Panc1 (cell line): ENCODE data around the gene ADAMTSL3. TPM values are rescaled to one million over a fixed set of nuclear protein-coding genes. Genes with fewer than 3 reads are reported as not detected.

Experiments used
- ATAC-seq: fragments of 200-7000 bp; cut with Tn5 transposase; 2 replicates; pipeline ENCODE4 v1.9.1; 2020; ENCODE audit warnings: mild to moderate bottlenecking, moderate library complexity
- BruUV-seq: library from RNA; stranded (reverse); fragments of 400-500 nt; replicated peaks from 2 replicates; lab custom pipeline; 2021; lab: Mats Ljungman, UMichigan
- CTCF ChIA-PET: fragments of 300-600 bp; sonication (Branson Sonifier 250); formaldehyde crosslinking; loops from one replicate; lab custom pipeline; 2022; ENCODE audit warnings: antibody characterized with exemption; lab: Charles Lee
- POLR2A ChIA-PET: fragments of 300-600 bp; sonication (Branson Sonifier 250); formaldehyde crosslinking; loops from one replicate; lab custom pipeline; 2022; ENCODE audit warnings: antibody characterized with exemption; lab: Charles Lee
- DNase-seq: peaks from one replicate; pipeline ENCODE4 v3.0.0-alpha.2; 2010; ENCODE audit warnings: low read depth, low spot score
- H3K27ac ChIP-seq: 2 replicates; pipeline ENCODE4 v1.5.1; 2011; ENCODE audit warnings: mild to moderate bottlenecking, low read length, inconsistent platforms
- H3K27me3 ChIP-seq: fragments of 200-500 bp; sonication (Bioruptor generic); 2 replicates; pipeline ENCODE4 v1.6.0; 2014; ENCODE audit warnings: low read length, inconsistent platforms; ENCODE audit not compliant: control insufficient read depth, insufficient read depth
- H3K36me3 ChIP-seq: fragments of 200-500 bp; sonication (Bioruptor generic); 2 replicates; pipeline ENCODE4 v1.5.1; 2014; ENCODE audit warnings: inconsistent platforms, mild to moderate bottlenecking, low read length, moderate library complexity; ENCODE audit not compliant: control insufficient read depth, insufficient read depth
- H3K4me1 ChIP-seq: 2 replicates; pipeline ENCODE4 v1.5.1; 2011; ENCODE audit warnings: inconsistent platforms, mild to moderate bottlenecking, low read length, moderate library complexity; ENCODE audit not compliant: control insufficient read depth, insufficient read depth
- H3K4me3 ChIP-seq, 2 experiments: 2 replicates each; pipeline ENCODE4 v1.5.1; 2011 to 2012; ENCODE audit warnings: low read depth in 2 of 2, low read length in 2 of 2, mild to moderate bottlenecking in 2 of 2, inconsistent platforms in 1 of 2, moderate library complexity in 1 of 2
- H3K9me3 ChIP-seq: fragments of 200-500 bp; sonication (Bioruptor generic); 2 replicates; pipeline ENCODE4 v1.5.1; 2014; ENCODE audit warnings: low read depth, mild to moderate bottlenecking, inconsistent platforms, low read length, moderate library complexity; ENCODE audit not compliant: control insufficient read depth, insufficient read depth
- CTCF ChIP-seq: fragments of 450-650 bp; IDR thresholded peaks from 2 replicates; pipeline ENCODE4 v1.5.1; 2017; ENCODE audit warnings: mild to moderate bottlenecking
- POLR2AphosphoS5 ChIP-seq: IDR thresholded peaks from 2 replicates; pipeline ENCODE4 v1.6.1; 2012; ENCODE audit warnings: mild to moderate bottlenecking, low read depth, low read length, moderate library complexity
- REST ChIP-seq, 2 experiments: IDR thresholded peaks; 2 replicates each; pipeline ENCODE4 v1.6.1; 2011 to 2012; ENCODE audit warnings: low read depth in 2 of 2, control low read depth in 1 of 2, low read length in 1 of 2, mild to moderate bottlenecking in 1 of 2, moderate library complexity in 1 of 2; ENCODE audit not compliant: insufficient read depth in 1 of 2
- SIN3A ChIP-seq: IDR thresholded peaks from 2 replicates; pipeline ENCODE4 v1.6.1; 2012; ENCODE audit warnings: low read depth, mild to moderate bottlenecking, low read length, moderate library complexity, borderline replicate concordance; ENCODE audit not compliant: insufficient read depth
- TCF7L2 ChIP-seq: IDR thresholded peaks from 2 replicates; pipeline ENCODE4 v1.6.1; 2011; ENCODE audit warnings: mild to moderate bottlenecking, low read depth, low read length, inconsistent platforms
- in situ Hi-C: cut with HindIII; loops from 2 replicates; pipeline ENCODE4 v1.10.0; 2016; ENCODE audit warnings: low sequenced_read_pairs, low pct_unique_long_range_greater_than_20kb
- intact Hi-C: fragments of 100-400 bp; cut with micrococcal nuclease; formaldehyde crosslinking; loops from one replicate; pipeline ENCODE4 v1.10.0; 2022; ENCODE audit not compliant: unreplicated experiment
- total RNA-seq: library from RNA; stranded (reverse); gene quantifications from one replicate; pipeline ENCODE4 v1.2.1, GENCODE V29; 2021; ENCODE audit not compliant: unreplicated experiment

ADAMTSL3 gene
- total RNA-seq, 1 experiment from 2014 or later: not detected

GRCh38 chr15:83850501-83851245, 196.8 kb downstream of the ADAMTSL3 start:
- H3K27ac ChIP-seq: no peak overlapping the region
- intact Hi-C loops (no loop called here), in situ Hi-C loops (no loop called here)
- ATAC-seq (no peak), DNase-seq (no peak)
- no TSS peak for BruUV-seq
- TF ChIP-seq TCF7L2 (no peak), REST (IDR thresholded peaks at IDR 0.05; ENCODE audit: insufficient read depth in 1 of 2, low read depth in 2 of 2, low read length in 1 of 2) (no peak), CTCF (no peak), SIN3A (no peak)
- H3K27me3 ChIP-seq: no peaks in the 10 kb centered on the region
- no peak overlapping the region for H3K4me3 ChIP-seq
- H3K4me1 ChIP-seq: no peaks in the 10 kb centered on the region
- ChIA-PET POLR2A (no interaction called here), CTCF (no interaction called here)
- no peaks in the 10 kb centered on the region for H3K9me3 ChIP-seq
- H3K36me3 ChIP-seq: no peaks in the 10 kb centered on the region

- intact Hi-C loops (no loop called here), in situ Hi-C loops (no loop called here)
- ATAC-seq (no peak), DNase-seq (no peak)
- H3K9me3 ChIP-seq: no peaks in the 10 kb centered on the region
- H3K4me1 ChIP-seq: no peaks in the 10 kb centered on the region
- H3K4me3 ChIP-seq: no peak overlapping the region
- TF ChIP-seq SIN3A: no peak
- TF ChIP-seq REST (IDR thresholded peaks at IDR 0.05; ENCODE audit: insufficient read depth in 1 of 2, low read depth in 2 of 2, low read length in 1 of 2): no peak
- no peak for TF ChIP-seq CTCF
- no peak for TF ChIP-seq POLR2AphosphoS5
- no peak for TF ChIP-seq TCF7L2
- H3K27ac ChIP-seq: no peak overlapping the region
- H3K27me3 ChIP-seq: no peaks in the 10 kb centered on the region
- BruUV-seq: no TSS peak
- no peaks in the 10 kb centered on the region for H3K36me3 ChIP-seq
- ChIA-PET CTCF (no interaction called here), POLR2A (no interaction called here)
These were observed 199.3 kb downstream of the ADAMTSL3 start for GRCh38 chr15:83853232-83853631.
